ENCODE measurements around the gene ARRDC2.
"Not testable (repeated sequence)": the region's sequence is repeated elsewhere in the genome, so short reads cannot be mapped to it uniquely, and the experiment has no call there.

The ARRDC2 gene

DNA sequence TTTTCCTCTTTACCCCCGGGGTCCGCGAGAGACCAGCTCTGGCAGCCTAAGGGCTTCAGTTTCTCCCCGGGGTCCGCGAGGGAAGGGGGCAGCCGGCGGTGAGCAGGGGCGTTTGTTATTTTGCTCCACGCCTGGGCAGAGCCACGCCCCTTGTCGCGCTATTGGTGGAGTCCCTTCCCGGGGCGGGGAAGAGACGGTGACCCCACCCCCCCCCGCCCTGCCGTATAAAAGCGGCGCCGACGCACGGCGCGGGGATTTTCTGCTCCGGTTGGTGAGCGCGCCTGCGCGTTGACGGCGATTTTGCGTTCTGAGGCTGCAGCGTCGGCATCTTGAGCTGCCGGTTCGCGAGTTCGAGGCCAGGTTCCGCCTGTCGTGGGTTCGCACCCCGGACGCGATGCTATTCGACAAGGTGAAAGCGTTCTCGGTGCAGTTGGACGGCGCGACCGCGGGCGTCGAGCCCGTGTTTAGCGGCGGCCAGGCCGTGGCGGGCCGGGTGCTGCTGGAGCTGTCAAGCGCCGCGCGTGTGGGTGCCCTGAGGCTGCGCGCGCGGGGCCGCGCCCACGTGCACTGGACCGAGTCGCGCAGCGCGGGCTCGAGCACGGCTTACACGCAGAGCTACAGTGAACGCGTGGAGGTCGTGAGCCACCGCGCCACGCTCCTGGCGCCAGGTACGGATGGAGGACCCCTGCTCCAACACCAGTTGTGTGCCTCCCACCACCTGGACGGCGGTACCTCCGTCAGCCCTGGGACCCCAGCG, at the start of gene ARRDC2:
TSS of gene ARRDC2 (plus strand) at position 254 of the 757 bp plus-strand sequence. CDS start at position 395, 141 bp downstream.
- DNase-seq = peak; percentile 79

DNA sequence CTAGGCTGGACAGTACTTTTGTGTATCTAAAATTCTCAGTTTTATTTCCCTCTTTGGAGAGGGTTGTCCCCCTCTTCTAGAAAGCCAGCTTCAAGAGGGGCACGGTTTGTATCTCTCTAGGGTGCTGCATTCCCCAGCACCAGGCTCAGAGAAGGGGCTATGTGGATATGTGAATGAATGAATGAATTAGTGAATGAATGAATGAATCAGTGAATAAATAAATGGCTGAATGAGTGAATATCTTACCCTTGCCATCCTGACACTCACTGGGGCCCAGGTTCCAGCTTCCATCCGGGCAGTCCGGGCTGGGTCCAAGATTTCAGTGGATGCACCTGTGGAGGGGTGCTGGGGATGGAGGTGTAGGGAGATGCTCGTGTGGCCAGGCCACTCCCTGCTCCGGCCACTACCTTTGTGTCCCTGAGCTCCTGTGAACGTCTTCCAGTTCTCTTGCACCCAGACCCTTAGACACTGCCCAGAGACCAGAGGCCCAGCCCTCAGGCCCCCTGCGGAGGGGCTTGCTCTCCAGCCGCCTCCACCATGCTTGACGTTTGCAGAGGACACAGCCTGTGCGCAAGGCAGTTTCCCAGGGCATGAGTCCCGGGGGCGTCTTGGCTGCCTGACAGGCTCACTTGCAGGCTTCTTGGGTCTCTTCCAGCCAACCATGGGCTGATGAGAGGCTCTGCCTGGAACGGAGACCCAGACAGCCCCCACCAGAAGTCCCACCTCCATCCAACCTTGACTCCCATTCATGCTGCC, 43.9 kb upstream of the ARRDC2 start:
- DNase-seq = no peak

DNA sequence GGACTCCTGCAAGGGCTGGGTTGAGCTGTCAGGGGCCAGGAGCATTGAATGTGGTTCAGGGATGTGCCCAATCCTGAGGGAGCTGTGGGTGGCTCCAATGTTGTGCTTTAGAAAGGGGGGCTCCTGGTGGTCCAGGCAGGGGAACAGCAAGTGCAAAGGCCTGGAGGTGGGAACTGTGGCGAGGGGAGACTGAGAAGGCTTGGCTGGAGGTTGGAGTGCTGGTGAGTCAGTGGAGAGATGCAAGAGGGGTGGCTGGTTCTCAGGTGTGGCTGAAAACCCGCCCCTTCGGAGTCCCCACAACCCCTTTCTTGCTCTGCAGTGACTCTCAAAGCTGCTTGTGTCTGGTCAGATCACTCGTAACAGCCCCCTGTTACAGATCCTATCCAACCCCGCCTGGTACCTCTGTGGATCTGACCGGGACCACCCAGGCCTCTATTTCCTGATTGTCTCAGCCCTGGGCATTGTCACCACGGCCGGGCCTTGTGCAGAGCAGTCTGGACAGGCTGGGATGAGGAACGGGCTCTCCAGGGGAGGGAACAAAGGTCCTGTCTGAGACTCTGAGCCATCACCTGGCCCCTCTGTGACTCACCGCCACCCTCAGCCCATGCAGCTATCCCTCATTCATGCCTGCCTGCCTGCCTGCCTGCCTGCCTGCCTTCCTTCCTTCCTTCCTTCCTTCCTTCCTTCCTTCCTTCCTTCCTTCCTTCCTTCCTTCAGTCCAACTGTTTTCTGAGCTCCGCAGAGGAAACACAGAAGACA, 42.4 kb upstream of the ARRDC2 start:
- DNase-seq = no peak

DNA sequence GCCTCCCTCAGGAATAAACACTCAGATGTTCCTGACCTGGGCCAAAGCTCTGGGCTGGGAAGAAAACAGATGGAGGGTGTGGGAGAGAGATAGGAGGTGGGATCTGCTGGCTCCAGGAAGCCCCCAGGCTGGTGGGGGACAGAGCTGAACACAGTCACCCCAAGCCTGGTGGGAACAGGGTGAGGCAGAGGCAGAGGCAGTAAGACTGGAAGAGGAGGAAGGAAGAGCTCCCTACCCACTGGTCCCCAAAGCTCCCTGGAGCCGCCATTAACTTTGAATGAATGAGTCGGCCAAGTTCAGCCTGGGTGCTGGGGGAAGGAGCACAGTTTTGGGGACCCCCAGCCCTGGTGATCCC, 41.9 kb upstream of the ARRDC2 start:
- no peak for DNase-seq

DNA sequence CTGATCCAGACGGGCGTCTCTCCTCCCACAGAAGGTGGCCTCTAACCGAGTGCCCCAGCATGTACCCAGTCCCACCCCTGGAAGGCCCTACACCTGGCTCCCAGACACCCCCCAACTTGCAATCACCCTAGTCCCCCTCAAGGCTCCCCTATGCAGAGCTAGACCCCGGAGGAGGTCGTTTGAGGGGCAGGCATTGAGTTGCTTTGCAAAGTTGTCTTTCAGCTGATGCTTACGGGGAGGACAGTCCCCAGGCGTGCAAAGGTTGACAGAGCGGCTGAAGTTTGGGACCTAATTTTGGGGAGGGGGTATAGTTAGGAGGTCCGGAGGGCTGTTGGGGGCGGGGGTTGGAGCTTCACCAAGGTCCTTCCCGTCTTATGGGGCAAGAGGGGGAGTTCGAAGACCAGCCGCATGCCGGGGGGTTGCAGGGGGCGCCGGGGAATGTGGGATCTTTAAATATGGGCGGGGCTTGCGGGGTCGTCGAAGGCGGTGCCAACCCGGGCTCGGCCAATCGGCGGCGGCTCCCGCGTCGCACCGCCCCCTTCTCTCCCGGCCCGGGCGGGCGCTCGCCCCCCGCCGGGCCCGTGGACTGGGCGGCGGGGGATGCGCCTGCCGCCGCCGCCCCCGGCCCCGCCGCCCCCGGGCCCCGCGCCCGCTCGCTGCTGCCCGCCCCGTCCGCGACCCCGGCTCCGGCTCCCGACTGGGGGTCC, 41.3 kb upstream of the ARRDC2 start, which contains the start of gene KCNN1:
TSS of gene KCNN1 (plus strand) at position 558 of the 707 bp plus-strand sequence. CDS start 6,782 bp downstream, outside the sequence.
- DNase-seq = no peak

DNA sequence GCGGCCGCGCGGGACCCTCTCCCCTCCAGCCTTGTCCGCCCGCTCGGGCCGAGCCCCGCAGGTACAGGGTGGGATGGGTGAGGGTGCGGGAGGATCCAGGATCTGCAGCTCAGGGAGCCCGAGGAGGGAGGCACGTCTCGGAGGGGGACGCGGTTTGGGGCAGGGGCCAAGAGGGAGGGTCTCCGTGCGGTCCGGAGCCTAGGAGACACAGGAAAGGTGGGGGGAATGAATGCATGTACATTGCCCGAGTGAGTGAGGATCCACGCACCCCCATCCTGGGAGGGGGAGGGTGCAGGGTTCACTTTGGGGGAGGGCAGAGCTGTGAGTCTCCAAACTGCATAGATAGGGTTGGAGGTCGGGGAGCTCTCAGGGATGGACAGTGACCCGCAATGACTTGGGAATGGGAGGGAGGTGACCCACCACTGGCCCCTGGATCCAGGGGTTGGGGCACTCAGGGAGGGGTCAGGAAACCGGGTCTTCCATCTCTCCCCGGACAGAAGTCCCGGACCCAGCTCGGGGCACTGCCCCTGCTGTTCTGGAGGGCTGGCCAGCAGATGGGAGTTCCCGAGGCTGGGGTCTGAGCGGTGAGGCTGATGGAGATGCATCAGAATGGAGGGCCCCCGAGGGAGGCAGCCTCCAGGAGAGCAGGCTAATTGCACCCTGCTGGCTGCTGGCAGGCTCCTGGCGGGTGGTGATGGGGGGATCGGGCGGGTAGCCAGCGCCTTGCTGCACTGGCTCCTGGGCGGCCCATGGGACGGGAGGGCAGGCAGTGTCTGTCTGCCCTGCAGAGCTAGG, 40.5 kb upstream of the ARRDC2 start:
- DNase-seq = no peak

DNA sequence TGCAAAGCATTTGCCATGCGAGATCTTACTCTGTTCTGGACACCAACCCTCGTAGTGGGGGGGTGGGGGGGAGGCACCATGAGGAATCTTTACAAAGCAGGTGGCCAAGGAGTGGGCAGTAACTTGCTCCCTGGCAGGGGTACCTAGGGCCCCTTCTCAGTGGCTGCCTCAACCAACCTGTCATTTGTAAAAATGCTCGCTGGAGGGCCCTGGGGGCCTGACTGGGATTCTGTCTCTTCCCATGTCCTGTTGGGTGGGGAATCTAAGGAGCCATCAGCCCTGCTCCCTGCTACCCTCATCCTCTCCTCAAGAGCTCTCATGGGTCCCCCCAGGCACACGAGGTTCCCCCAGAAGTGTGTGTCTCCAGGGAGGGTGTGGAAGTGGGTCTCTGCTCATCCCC, 39.6 kb upstream of the ARRDC2 start:
- DNase-seq = peak; percentile 100

DNA sequence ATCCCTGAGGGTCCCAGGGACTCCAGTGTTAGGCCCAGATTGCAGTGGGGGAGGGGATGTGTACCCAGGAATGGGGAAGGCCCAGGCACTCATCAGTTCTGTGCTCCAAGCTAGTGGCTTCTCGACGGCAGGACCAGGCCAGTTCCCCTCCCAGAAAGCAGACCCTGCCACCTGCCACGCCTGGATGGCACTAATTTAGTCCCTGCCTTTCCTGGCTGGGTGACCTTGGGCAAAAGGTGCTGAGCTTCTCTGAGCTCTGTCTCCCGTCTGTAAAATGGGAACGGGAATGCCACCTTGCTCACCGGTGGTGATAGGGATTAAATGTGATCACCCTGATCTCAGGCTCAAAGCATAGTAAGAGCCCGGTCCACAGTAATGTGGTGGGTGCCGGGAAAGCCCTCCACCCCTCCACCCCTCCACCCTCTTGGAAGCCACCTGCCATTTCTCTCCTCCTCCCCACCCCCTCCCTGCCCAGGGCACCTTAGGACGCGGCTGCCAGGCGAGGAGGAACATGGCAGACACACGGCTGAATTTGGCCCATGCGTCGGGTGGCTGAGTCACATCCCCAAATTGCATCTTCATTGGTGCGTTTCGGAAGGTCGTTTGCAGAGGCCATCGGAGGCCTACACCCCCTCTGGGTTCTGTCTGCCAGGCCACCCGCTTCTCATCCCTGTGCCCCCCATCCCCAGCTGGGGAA, 38.7 kb upstream of the ARRDC2 start:
- DNase-seq = no peak

DNA sequence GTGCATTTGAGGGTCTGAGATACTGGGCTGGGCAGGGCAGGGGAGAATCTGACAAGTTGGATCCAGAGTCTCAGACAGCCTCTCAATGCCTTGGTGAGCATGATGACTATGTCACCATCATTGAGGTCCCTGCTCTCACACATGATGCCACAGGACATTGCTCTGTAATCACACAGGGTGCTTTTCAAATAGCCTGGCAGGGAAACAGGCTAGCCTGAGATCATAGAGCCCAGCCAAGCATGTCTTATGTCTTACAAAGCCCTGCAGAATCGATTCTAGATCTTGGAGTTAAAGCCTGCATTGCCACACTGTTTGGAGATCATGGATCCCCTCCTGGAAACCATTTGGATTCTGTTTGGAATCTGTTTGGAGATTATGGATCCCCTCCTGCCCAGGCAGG, 35.7 kb upstream of the ARRDC2 start:
- DNase-seq = no peak

DNA sequence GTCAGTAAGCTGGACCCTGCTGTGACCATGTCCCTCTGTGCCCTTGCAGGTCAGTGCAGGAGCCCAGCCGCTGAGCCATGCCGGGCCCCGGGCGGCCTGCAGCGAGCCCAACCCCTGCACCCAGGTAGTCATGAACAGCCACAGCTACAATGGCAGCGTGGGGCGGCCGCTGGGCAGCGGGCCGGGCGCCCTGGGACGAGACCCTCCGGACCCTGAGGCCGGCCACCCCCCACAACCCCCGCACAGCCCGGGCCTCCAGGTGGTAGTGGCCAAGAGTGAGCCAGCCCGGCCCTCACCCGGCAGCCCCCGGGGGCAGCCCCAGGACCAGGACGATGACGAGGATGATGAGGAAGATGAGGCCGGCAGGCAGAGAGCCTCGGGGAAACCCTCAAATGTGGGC, 34.2 kb upstream of the ARRDC2 start:
- DNase-seq = no peak

DNA sequence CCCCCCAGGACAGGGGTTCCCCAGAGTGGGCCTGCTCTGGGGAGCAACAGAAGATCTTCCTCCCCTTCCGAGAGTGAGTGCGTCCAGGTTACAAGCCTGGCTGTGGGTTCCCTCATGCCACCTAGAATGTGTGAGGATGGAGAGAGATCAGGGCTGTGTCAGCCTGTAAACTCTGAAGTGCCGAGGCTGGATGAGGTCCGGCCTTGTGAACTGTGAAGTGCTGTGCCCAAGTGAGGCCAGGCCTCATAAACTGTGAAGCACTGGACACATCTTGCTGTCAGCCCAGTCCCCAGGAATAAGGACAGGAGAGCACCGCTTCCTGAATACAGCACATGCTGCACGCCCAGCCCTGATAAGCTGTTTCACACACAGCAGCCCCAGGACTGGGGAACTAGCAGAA, 33.4 kb upstream of the ARRDC2 start:
- DNase-seq = no peak

DNA sequence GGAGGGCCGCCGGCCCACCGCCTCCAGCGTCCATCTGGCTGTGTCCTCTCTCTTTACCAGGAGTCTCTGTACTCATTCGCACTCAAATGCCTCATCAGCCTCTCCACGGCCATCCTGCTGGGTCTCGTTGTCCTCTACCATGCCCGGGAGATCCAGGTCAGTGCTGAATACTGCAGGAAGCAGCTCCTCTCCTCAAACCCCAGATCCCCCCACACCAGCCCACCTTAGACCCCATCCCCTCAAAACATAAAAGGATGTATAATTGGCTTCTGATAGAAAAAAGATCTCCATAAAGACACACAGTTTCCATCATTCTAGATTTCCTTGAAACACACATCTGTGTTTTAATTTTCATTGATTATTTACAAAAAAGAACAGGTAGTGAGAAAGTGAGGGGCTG, 32.9 kb upstream of the ARRDC2 start:
- no peak for DNase-seq

DNA sequence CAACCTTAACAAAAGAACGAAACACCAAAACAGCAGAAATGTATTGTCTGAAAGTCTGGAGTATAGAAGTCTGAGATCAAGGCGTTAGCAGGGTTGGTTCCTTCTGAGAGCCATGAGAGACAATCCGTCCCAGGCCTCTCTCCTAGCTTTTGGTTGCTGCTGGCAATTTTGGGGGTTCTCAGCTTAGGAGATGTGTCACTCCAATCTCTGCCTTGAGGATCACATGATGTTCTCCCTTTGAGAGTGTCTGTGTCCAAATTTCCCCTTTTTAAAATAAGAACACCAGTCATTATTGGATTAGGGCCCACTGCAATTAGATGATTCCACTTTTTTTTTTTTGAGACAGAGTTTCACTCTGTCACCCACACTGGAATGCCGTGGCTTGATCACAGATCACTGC, 30.9 kb upstream of the ARRDC2 start:
- DNase-seq = no peak

DNA sequence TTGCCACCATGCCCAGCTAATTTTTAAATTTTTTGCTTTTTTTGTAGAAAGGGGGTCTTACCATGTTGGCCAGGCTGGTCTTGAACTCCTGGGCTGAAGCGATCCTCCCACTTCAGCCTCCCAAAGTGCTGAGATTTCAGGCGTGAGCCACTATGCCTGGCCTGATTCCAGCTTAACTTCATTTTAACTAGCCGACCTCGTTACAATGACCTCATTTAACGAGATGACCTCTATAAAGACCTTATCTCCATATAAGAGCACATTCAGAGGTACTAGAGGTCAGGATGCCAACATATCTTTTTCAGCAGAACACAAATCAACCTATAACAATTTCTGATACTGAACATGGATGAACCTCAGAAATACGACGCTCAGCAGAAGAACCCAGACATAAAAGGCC, 30.5 kb upstream of the ARRDC2 start:
- no peak for DNase-seq

DNA sequence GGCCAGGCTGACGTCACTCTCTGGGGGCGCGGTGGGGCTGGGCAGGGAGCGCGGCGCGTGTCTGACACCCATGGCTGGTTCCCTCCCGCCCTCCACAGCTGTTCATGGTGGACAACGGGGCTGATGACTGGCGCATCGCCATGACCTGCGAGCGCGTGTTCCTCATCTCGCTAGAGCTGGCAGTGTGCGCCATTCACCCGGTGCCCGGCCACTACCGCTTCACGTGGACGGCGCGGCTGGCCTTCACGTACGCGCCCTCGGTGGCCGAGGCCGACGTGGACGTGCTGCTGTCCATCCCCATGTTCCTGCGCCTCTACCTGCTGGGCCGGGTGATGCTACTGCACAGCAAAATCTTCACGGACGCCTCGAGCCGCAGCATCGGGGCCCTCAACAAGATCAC, 26.4 kb upstream of the ARRDC2 start:
- DNase-seq = no peak

DNA sequence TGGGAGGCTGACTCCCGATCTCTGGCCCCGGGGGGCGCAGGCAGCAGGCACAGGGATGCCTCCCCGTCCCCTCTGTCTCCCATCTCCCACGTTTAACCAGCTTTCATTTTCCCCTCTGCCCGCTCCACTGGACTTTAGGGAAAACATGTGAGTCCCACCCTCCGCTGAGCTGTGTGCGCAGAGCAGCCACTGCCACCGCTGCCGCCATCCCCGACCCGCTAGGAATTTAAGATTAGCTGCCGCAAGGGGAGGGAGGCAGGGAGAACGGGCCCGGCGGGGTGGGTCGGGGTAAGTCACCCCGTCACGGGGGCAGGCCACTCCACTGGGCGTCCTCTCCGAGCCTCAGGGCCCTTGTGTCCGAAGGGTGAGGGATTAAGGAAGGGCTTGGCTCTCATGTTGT, 25.5 kb upstream of the ARRDC2 start:
- DNase-seq = no peak

DNA sequence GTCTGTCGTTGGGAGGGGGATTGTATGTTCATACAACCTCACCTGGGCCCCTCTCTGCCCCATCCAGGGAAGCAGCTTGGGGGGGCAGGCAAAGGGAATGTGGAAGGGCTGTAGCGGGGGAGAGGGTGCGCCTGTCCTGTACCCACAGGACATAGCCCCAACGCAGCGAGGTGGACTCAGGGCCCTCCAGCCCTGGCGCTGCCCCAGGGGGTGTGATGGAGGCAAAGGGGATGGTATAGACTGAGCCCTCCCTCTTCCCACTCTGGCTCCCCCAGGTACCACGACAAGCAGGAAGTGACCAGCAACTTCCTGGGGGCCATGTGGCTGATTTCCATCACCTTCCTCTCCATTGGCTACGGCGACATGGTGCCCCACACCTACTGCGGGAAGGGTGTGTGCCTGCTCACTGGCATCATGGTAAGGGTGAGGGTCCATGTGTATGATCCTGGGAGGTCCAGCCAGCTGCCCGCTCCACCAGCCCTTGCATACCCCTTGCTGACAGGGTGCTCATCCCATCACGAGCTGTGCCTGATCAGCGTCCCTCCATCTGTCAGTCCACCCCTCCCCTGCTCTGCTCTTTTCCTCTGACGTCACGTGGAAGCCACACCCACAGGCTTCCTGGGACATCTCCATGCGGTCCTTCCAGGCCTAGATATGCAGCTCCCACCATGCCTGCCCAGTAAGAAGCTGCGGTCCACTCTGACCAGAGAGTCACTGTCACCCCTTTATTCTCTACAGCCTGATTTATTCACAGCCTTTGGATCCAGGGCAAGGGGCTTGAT, 22.7 kb upstream of the ARRDC2 start:
- DNase-seq = no peak

DNA sequence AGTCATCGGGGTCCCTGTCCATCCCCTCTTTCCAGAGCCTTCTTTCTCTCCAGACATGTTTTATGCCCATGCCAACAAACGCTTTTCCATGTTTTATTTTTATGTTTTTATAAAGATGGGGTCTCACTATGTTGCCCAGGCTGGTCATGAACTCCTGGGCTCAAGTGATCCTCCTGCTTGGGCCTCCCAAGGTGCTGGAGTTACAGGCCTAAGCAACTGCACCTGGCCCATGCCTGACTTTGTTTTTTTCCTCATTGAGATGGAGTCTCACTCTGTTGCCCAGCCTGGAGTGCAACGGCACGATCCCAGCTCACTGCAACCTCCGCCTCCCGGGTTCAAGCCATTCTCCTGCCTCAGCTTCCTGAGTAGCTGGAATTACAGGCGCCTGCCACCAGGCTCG, 21.4 kb upstream of the ARRDC2 start:
- not testable (repeated sequence) for DNase-seq

DNA sequence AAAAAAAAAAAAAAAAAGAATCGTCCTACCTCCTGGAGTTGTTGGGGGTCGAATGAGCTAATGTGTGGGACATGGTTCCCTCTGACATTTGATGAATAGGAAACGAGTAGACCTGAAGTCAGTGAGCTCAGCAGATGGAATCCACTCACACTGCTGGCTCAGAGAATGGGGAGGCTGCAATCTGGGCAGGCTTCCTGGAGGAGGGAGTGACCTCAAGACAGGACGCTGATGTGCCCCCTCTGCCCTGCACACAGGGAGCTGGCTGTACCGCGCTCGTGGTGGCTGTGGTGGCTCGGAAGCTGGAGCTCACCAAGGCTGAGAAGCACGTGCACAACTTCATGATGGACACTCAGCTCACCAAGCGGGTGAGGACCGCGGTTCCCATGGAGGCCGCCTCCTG, 19.8 kb upstream of the ARRDC2 start:
- DNase-seq = no peak

DNA sequence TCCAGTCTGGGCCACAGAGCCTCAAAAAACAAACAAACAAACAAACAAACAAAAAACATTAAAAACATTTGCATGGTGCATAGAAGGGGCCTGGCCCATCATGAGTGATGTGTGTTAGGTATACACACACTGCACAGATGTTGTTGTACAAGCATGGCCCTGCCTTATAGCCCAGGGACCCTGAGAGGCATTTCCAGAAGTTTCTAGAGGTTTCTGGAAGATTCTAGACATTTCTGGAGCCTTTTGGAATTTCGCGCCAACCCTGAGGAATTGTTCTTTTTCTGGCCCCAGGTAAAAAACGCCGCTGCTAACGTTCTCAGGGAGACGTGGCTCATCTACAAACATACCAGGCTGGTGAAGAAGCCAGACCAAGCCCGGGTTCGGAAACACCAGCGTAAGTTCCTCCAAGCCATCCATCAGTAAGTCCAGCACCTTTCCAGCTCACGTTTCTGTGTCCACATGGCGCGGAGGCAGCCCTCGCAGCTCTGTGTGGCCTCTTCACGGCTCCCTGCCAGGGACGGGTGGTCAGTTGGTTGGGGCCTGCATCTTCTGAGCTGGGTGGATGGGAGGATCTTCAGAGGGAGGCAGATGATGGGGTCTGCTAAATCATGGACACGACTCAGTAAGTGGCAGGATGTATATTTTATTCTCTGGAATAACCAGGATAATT, 18.4 kb upstream of the ARRDC2 start:
- DNase-seq = no peak
